ENCODE data around the gene PALLD.

Gene PALLD

DNA sequence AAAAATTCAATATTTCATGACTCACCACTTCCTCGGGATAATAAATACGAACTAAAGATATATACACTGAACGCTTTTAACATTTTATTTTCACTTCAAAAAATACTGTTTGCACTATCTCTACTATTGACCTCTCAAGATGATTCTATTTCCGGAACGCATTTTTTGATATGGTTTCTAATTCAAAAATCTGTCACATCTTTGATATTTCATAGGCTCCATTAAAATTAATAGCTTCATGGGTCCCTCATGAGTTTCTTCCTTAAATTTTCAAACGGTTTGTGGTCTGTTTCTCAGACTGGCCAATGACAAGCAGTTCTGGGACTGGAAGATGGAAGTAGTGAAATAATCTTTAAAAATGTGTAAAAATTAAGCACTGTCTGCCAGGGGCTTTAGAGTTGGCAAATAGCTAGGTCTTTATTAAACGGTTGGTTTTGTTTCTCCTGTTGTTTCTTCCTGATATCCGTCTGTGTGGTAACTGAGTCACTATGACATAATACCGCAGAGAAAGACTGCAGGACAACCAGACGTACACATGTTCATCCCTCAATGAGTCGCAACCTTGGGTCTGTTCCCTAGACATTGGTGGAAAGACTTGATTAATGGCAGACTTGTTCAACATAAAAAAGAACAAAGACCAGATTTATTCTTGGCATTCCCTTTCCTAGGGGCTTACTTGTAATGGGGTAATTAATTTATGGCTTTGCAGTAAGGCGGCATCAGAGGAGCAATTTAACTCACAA, 133.8 kb downstream of the PALLD start:
- DNase-seq = no peak

DNA sequence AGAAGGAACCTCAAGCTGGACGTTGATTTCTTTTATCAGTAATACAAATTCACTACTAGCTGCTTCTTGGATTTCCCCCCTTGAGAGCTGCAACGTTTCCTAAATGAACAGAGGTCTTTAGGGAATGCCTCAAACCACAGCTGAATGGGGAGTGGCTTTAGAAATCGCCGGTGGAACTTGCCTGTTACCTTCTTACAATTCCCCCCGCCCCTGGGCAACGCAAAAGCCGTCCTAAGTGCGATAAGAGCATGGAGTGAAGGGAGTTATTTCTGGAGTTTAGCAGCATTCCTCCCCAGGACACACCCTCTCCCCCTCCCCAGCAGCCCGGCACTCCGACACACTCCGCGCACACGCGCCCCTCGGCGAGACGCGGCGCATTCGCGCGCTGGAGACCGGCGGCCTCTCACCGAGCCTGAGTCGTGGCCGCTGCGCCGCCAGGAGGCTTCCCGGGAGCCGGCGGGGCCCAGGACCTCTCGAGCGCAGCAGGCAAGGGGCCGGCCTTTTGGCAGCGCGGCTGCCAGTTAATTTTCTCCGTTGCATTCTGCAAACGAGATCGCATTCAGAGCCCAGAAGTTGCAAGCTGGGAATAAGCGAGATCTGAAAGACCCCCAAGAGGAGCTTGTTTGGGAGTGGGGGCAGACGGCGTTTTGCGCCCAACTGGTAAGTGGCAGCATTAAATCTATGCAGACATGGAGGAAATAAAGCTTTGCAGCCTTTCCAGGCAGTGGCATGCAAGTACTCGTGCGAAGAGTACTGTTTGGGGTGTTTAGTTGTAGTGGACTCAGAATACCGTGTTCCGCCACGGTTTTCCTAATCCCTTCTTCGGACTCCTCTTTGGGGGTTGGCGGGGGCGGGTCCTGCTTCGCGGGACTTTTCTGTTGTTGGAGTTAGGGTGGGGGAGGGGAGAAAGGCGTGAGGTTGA, 134.7 kb downstream of the PALLD start:
- DNase-seq = no peak

- DNase-seq = no peak
Observed at GRCh38 chr4:168632301-168632725, 135.5 kb downstream of the PALLD start.

- DNase-seq = no peak
Observed at GRCh38 chr4:168633064-168633463, 136.2 kb downstream of the PALLD start.

DNA sequence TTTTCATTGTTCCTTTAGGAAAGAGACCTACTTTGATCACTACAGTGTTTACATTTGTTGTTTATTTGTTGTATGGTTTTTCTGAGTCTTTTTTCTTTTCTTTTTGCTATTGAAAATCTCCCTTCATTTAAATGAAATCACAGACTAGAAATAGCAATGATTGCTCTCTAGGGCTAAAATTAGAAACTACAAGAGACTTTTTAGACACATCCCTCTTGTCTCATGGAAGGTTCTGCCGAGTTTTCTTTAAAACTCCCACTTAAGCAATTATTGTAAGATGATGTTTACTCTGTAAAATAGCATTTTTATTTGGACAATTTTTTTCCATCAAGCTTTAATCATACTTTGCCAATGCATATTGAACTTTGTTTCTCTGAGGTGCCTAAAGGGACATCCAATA, 136.6 kb downstream of the PALLD start:
- DNase-seq = no peak

DNA sequence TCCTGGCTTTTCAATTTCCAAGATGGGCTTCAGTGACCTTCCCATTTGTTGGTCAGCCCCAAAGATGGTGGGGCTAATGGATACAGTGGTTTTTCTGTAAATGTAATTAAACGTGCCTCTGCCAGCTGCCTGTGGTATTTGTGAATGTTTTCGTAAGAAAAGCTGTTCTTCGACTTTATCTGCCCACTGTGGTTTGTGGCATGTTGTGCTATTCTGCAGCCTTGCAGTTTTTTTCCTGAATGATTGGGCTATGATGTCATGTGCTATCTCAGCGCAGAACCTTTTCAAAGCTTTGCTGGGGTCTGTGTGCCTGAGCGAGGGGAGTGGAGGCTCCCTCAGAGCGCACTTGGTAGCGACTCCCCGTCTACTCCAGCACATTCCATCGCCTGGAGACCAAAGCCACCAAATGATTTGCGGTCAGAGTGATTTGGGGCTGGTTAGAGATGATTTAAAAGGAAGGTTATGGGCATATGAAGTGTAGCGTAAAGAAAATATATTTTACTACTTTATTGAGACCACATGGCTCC, 137.5 kb downstream of the PALLD start:
- no peak for DNase-seq

- no peak for DNase-seq
Observed at GRCh38 chr4:168636040-168636439, 139.2 kb downstream of the PALLD start.

GRCh38 chr4:168636506-168637196, 139.8 kb downstream of the PALLD start:
- DNase-seq = no peak

- no peak for DNase-seq
Observed at GRCh38 chr4:168637872-168638756, 141.3 kb downstream of the PALLD start.

GRCh38 chr4:168639914-168640313, 143.1 kb downstream of the PALLD start:
- DNase-seq = no peak

DNA sequence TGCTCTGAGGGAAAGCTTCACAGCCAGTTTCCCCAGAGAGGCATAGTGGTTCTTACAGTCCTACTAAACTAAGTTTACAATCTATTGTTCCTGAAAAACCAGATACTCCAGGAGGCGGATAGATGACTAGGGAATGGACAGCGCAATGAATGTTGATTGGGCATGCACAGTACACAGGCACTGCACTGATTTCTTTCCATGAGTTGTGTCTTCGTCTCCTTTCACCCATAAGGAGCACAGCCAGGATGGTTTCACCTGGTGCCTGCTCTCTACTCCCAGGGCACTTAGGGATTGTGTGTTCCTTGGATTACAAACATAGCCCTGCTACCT, 144.9 kb downstream of the PALLD start:
- no peak for DNase-seq

DNA sequence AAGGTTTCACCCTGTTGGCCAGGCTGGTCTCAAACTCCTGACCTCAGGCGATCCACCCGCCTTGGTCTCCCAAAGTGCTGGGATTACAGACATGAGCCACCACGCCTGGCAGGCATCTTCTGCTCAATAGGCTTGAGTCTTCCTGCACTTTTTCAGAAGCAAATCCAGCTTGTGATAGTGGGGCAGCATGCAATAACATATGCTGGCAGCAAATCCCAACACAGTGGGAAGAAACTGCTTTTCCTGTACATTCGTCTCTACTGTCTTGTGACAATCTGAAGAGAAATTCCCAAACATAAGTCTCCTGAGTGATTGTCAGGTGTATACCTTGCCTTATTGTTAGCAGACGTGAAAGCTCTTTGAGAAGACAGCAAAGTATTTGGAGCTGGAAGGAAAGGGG, 145.7 kb downstream of the PALLD start:
- no peak for DNase-seq

- DNase-seq = no peak
Observed at GRCh38 chr4:168643111-168643795, 146.4 kb downstream of the PALLD start.

GRCh38 chr4:168643796-168644159, 146.9 kb downstream of the PALLD start:
- no peak for DNase-seq

DNA sequence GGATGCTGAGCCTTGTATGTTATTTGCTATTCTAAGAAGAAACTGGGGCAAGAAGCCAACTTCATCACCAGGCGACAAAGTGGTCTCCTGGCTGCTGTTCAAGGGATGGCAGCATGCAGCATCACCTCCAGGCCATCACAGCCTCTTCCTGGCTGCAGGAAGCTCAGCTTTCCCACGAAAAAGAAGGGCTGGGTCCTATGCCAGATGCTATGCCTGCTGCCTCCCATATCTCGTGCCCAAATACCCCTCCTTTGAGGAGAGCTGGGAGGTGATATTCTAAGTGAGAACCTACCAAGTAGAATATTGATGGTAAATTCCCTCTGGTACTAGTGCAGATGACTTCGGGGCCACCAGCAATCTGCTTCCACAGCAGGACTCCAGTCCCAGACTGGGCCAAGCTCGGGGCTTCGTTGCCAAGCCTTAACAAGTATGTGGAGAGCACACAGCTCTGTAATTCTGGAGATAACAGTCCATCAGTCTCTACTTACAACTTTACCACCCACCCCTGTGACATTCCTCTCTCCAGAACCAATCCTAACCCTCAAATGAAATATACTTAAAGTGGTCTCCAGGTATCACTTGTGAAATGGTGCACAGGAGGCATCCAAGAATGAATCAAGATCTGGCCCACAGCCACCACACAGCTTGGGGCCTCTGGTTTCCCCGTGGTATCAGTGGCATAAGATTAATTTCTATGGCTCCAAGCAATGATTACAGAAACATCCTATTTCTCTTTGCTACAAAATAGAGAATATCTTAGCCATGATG, 149.3 kb downstream of the PALLD start:
- DNase-seq = no peak

GRCh38 chr4:168647646-168648375, 151.0 kb downstream of the PALLD start:
- DNase-seq = no peak

DNA sequence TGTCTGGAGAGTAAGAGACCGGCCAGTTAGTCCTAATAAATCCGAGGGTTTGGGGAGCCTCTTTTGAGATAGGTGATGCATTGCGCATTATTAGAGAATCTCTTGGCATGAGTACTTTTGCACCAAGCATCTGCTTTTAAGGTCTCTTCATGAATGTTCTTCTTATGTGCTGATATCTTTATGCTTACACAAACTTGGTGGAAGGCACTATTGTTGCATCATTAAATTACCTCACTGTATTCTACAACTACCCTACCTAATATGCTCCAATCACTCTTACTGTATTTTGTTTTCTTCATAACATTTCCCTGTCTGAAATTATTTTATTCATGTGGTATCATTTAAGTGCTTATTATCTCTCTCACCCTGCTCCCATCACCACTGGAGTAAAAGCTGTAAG, 151.6 kb downstream of the PALLD start:
- DNase-seq = no peak

DNA sequence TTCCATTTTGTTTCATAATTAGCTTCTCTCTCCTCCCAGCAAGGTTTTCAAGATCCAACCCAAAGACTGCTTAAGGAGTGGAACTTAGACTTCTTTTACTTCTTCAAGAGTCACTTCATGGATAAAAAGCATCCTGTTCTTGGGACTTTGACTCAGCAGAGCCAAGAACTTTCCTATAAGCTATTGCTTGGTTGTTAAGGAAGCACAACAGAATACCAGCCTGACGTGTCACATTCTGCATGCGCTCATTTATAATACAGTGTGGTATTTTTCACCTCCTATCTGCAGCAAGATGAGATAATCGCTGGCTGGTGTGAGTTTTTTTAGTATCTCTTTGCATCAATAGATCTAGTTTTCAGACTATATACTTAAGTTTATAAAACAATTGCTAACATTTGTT, 152.1 kb downstream of the PALLD start:
- DNase-seq = no peak

DNA sequence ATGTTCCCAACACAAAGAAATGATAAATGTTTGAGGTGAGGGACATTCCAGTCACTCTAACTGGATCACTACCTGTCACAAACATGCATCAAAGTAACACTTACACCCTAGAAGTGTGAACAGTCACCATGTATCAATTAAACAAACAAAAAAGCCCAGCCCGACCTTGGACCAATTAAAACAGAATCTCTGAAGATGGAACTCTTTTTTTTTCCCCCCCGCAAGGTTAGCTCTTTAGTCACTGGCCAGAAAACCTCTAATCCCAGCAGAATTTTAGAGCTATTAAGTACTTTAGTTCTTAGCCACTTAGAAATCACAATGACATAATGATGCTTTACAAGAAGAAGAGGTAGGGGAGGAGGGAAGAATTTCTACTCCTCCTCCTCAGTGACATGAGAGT, 154.5 kb downstream of the PALLD start:
- no peak for DNase-seq

DNA sequence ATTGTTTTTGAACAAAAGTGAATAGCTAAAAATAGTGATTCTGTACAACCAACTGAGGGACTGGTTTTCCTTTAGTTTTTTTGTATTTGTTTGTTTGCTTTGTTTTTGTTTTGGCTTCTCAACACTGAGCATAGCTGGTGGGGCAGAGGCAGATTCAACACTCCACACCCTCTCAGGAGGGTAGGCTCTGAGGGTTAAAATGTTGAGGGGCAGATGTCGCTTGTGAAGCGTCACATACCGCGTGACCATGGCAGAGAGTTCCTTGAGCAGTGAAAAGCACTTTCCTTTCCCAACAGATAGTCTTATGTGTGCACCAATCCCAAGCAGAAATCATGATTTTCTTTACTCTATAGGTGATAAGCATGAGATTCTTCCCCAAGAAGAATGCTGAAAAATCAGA, 155.0 kb downstream of the PALLD start:
- no peak for DNase-seq

All from activated T-cell treated with anti-CD3 and anti-CD28 coated beads, Interleukin-2, amount 50 U/mL, for 1 hour (primary cell).